Liver (tissue), 9 donors: ENCODE data around the gene SLC7A4. TPM values are rescaled to one million over a fixed set of nuclear protein-coding genes. Genes with fewer than 3 reads are reported as not detected.
"Not testable (repeated sequence)": the region's sequence is repeated elsewhere in the genome, so short reads cannot be mapped to it uniquely, and the experiment has no call there.

ENCODE experiments used
- DNase-seq: peaks from one replicate; pipeline ENCODE4 v3.0.0-alpha.2; 2017; ENCODE audit warnings: low spot score
- H3K27ac ChIP-seq, 2 donors: one replicate each; pipeline ENCODE4 v1.7.0; 2013; ENCODE audit warnings: inconsistent platforms in 2 of 2, low read length in 2 of 2, control low read depth in 1 of 2, low read depth in 1 of 2, mild to moderate bottlenecking in 1 of 2
- H3K27me3 ChIP-seq, 4 donors: one replicate each; pipeline versions ENCODE4 v1.6.1 to v1.7.0; 2013; ENCODE audit warnings: low read length in 3 of 4, inconsistent platforms in 1 of 4, mild to moderate bottlenecking in 1 of 4, moderate library complexity in 1 of 4; ENCODE audit not compliant: control insufficient read depth in 4 of 4, insufficient read depth in 4 of 4
- H3K36me3 ChIP-seq, 4 donors: one replicate each; pipeline versions ENCODE4 v1.6.1 to v1.7.0; 2013; ENCODE audit warnings: low read length in 3 of 4, mild to moderate bottlenecking in 3 of 4, low read depth in 1 of 4, moderate library complexity in 1 of 4; ENCODE audit not compliant: control insufficient read depth in 4 of 4, insufficient read depth in 3 of 4
- H3K4me1 ChIP-seq, 4 donors: one replicate each; pipeline versions ENCODE4 v1.6.1 to v1.7.0; 2013; ENCODE audit warnings: low read length in 3 of 4, mild to moderate bottlenecking in 3 of 4, moderate library complexity in 1 of 4; ENCODE audit not compliant: control insufficient read depth in 4 of 4, insufficient read depth in 4 of 4
- H3K4me3 ChIP-seq, 3 donors: one replicate each; pipeline versions ENCODE4 v1.6.1 to v1.7.0; 2013; ENCODE audit warnings: low read length in 3 of 3, control low read depth in 1 of 3, low read depth in 1 of 3, mild to moderate bottlenecking in 1 of 3
- H3K9ac ChIP-seq, 2 donors: one replicate each; pipeline ENCODE4 v1.7.0; 2013; ENCODE audit warnings: low read length in 2 of 2, mild to moderate bottlenecking in 2 of 2, moderate library complexity in 2 of 2, control low read depth in 1 of 2, low read depth in 1 of 2
- H3K9me3 ChIP-seq, 4 donors: one replicate each; pipeline versions ENCODE4 v1.6.1 to v1.7.0; 2013; ENCODE audit warnings: low read length in 3 of 4; ENCODE audit not compliant: control insufficient read depth in 4 of 4
- EGR1 ChIP-seq, 2 donors: IDR thresholded peaks; 2 replicates each; pipeline ENCODE4 v1.6.1; 2016 to 2018; ENCODE audit warnings: antibody characterized with exemption in 2 of 2, low read depth in 2 of 2
- FOXA1 ChIP-seq: IDR thresholded peaks from 2 replicates; pipeline ENCODE4 v1.6.1; 2016; ENCODE audit warnings: antibody characterized with exemption
- FOXA2 ChIP-seq: IDR thresholded peaks from 2 replicates; pipeline ENCODE4 v1.6.1; 2016; ENCODE audit warnings: antibody characterized with exemption
- GABPA ChIP-seq, 2 donors: IDR thresholded peaks in 1 of 2; conservative IDR thresholded peaks in 1 of 2; 2 replicates each; pipeline ENCODE4 v1.6.1; 2016; ENCODE audit warnings: antibody characterized with exemption in 2 of 2, mild to moderate bottlenecking in 1 of 2, moderate library complexity in 1 of 2
- HNF4A ChIP-seq, 2 donors: conservative IDR thresholded peaks; 2 replicates each; pipeline ENCODE4 v1.6.1; 2016; ENCODE audit warnings: antibody characterized with exemption in 2 of 2, mild to moderate bottlenecking in 2 of 2
- HNF4G ChIP-seq: IDR thresholded peaks from 2 replicates; pipeline ENCODE4 v1.6.1; 2016; ENCODE audit warnings: antibody characterized with exemption
- JUND ChIP-seq, 2 donors: IDR thresholded peaks; 2 replicates each; pipeline ENCODE4 v1.6.1; 2016; ENCODE audit warnings: antibody characterized with exemption in 2 of 2
- MAX ChIP-seq: IDR thresholded peaks from 2 replicates; pipeline ENCODE4 v1.6.1; 2016; ENCODE audit warnings: antibody characterized with exemption
- NR2F2 ChIP-seq: IDR thresholded peaks from 2 replicates; pipeline ENCODE4 v1.6.1; 2016; ENCODE audit warnings: antibody characterized with exemption
- RAD21 ChIP-seq, 2 donors: IDR thresholded peaks; 2 replicates each; pipeline ENCODE4 v1.6.1; 2016; ENCODE audit warnings: antibody characterized with exemption in 2 of 2, mild to moderate bottlenecking in 2 of 2
- REST ChIP-seq: IDR thresholded peaks from 2 replicates; pipeline ENCODE4 v1.6.1; 2016; ENCODE audit warnings: antibody characterized with exemption, mild to moderate bottlenecking
- RXRA ChIP-seq, 2 donors: IDR thresholded peaks; 2 replicates each; pipeline ENCODE4 v1.6.1; 2017 to 2018; ENCODE audit warnings: antibody characterized with exemption in 2 of 2, mild to moderate bottlenecking in 1 of 2
- SP1 ChIP-seq: IDR thresholded peaks from 2 replicates; pipeline ENCODE4 v1.6.1; 2018; ENCODE audit warnings: antibody characterized with exemption, mild to moderate bottlenecking
- TAF1 ChIP-seq: conservative IDR thresholded peaks from 2 replicates; pipeline ENCODE4 v1.6.1; 2016; ENCODE audit warnings: antibody characterized with exemption, mild to moderate bottlenecking
- YY1 ChIP-seq: IDR thresholded peaks from 2 replicates; pipeline ENCODE4 v1.6.1; 2016; ENCODE audit warnings: antibody characterized with exemption, mild to moderate bottlenecking
- ZBTB33 ChIP-seq: IDR thresholded peaks from 2 replicates; pipeline ENCODE4 v1.6.1; 2016; ENCODE audit warnings: antibody characterized with exemption
- WGBS: extraction: QIAGEN DNeasy Blood & Tissue Kit; methylation state at CpG from one replicate; pipeline ENCODE4 v1.1.7; 2013; 5-methylcytosine and 5-hydroxymethylcytosine counted together
- polyA plus RNA-seq, 2 donors: library from polyadenylated mRNA; stranded (reverse) in 1 of 2; unstranded in 1 of 2; fragments of 200-250 nt in 1 of 2; fragments of >200 nt in 1 of 2; fragmentation: Nextera tagmentation in 1 of 2; extraction: Ambion mirVana in 1 of 2; gene quantifications; one replicate each; pipeline versions ENCODE4 v1.2.1 to v1.2.3, GENCODE V29; 2013 to 2015
- total RNA-seq, 2 donors: library from RNA; depleted of rRNA; stranded (reverse); fragments of >200 nt; gene quantifications; one replicate each; pipeline ENCODE4 v1.2.3, GENCODE V29; 2014
- TF ChIP-seq, protein P1 (sequence below): fragments of 150-350 bp; IDR thresholded peaks from 2 replicates; pipeline ENCODE4 v1.5.1; 2017; ENCODE audit warnings: improper control_type of control experiment, low read depth, low read length; ENCODE audit not compliant: missing input control
- TF ChIP-seq, protein P2 (sequence below): IDR thresholded peaks from 2 replicates; pipeline ENCODE4 v1.6.1; 2016; ENCODE audit warnings: antibody characterized with exemption
- donor health status: healthy.
- donor health status: healthy.
- donor health status: healthy.
- donor health status: healthy.
- donor health status: healthy.

SLC7A4 gene
- total and polyA plus RNA-seq, 4 donors, result 0.11 to 0.67 (median 0.33) TPM

DNA sequence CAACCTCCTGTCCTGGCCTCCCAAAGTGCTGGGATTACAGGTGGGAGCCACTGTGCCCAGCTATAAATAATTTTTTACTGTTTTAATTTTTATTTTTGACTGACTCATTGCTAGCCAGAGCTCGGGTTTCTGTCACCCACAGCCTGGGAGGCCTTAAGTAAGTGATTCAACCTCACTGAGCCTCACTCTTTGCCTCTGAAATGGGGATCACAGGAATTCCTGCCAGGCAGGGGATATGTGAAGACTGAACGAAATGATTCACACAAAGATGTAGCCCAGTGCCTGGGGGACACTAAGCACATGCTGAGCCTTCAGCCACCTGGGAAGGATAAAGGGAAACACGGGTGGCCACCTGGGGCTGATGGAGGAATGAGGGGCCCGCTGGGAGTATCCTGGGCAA is 9.6 kb upstream of the SLC7A4 start:
- 89% methylated on average over 4 of the region's 4 CpGs for WGBS
- no peak for DNase-seq
- no peak overlapping the region for H3K27ac ChIP-seq
- H3K4me1 ChIP-seq, result peaks cover 3 to 12% (median 5%) of the 10 kb centered on the region in 4 donors
- no peaks in the 10 kb centered on the region for H3K36me3 ChIP-seq
- no peak overlapping the region for H3K9ac ChIP-seq
- no peak overlapping the region for H3K4me3 ChIP-seq
- no peaks in the 10 kb centered on the region for H3K9me3 ChIP-seq
- H3K27me3 ChIP-seq, result no peaks in the 10 kb centered on the region
- TF ChIP-seq ZBTB33, result no peak
- no peak for TF ChIP-seq SP1
- TF ChIP-seq, protein P1, sequence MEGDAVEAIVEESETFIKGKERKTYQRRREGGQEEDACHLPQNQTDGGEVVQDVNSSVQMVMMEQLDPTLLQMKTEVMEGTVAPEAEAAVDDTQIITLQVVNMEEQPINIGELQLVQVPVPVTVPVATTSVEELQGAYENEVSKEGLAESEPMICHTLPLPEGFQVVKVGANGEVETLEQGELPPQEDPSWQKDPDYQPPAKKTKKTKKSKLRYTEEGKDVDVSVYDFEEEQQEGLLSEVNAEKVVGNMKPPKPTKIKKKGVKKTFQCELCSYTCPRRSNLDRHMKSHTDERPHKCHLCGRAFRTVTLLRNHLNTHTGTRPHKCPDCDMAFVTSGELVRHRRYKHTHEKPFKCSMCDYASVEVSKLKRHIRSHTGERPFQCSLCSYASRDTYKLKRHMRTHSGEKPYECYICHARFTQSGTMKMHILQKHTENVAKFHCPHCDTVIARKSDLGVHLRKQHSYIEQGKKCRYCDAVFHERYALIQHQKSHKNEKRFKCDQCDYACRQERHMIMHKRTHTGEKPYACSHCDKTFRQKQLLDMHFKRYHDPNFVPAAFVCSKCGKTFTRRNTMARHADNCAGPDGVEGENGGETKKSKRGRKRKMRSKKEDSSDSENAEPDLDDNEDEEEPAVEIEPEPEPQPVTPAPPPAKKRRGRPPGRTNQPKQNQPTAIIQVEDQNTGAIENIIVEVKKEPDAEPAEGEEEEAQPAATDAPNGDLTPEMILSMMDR, result no peak
- no peak for TF ChIP-seq HNF4G
- TF ChIP-seq RAD21 (IDR thresholded peaks at IDR 0.05), result no peak
- TF ChIP-seq HNF4A (conservative IDR thresholded peaks at IDR 0.05), result no peak
- TF ChIP-seq NR2F2, result no peak
- no peak for TF ChIP-seq YY1
- no peak for TF ChIP-seq REST
- no peak for TF ChIP-seq EGR1 (IDR thresholded peaks at IDR 0.05; ENCODE audit: low read depth in 2 of 2)
- no peak for TF ChIP-seq TAF1
- TF ChIP-seq, protein P2, sequence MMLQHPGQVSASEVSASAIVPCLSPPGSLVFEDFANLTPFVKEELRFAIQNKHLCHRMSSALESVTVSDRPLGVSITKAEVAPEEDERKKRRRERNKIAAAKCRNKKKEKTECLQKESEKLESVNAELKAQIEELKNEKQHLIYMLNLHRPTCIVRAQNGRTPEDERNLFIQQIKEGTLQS, result no peak
- TF ChIP-seq RXRA (IDR thresholded peaks at IDR 0.05), result no peak
- TF ChIP-seq MAX, result no peak
- no peak for TF ChIP-seq GABPA (IDR thresholded peaks at IDR 0.05 in 1 of 2, conservative IDR thresholded peaks at IDR 0.05 in 1 of 2)
- TF ChIP-seq FOXA1, result no peak
- no peak for TF ChIP-seq FOXA2
- TF ChIP-seq JUND (IDR thresholded peaks at IDR 0.05), result no peak

- not testable (repeated sequence) for H3K36me3 ChIP-seq, H3K27me3 ChIP-seq, DNase-seq, H3K9ac ChIP-seq, H3K9me3 ChIP-seq, H3K27ac ChIP-seq, H3K4me1 ChIP-seq, H3K4me3 ChIP-seq
- 94% methylated on average over 5 of the region's 5 CpGs for WGBS
These were observed 6.8 kb upstream of the SLC7A4 start for GRCh38 chr22:21039158-21039557.
